IMR-90 (cell line): ENCODE measurements around the gene SMCHD1. TPM values are rescaled to one million over a fixed set of nuclear protein-coding genes. Genes with fewer than 3 reads are reported as not detected.

Experiments
- ATAC-seq: fragments of 200-7000 bp; cut with Tn5 transposase; 2 replicates; pipeline ENCODE4 v1.9.1; 2020; ENCODE audit warnings: low read depth, mild to moderate bottlenecking, moderate library complexity
- Bru-seq: library from RNA; stranded (reverse); fragments of 400-500 nt; gene quantifications from one replicate; lab custom pipeline; 2021; lab: Mats Ljungman, UMichigan
- BruChase-seq, 2 experiments: library from RNA; stranded (reverse); fragments of 400-500 nt; gene quantifications; one replicate each; lab custom pipeline; 2021; lab: Mats Ljungman, UMichigan
- BruUV-seq: library from RNA; stranded (reverse); fragments of 400-500 nt; replicated peaks from 2 replicates; lab custom pipeline; 2021; lab: Mats Ljungman, UMichigan
- CTCF ChIA-PET: fragments of 300-600 bp; formaldehyde crosslinking; extraction: SDS; loops from one replicate; lab custom pipeline; 2021; ENCODE audit warnings: antibody characterized with exemption; lab: Yijun Ruan, JAX
- POLR2A ChIA-PET: fragments of 300-600 bp; sonication (Branson Sonifier 250); formaldehyde crosslinking; loops from one replicate; lab custom pipeline; 2022; ENCODE audit warnings: antibody characterized with exemption; ENCODE audit not compliant: unreplicated experiment; lab: Charles Lee
- DNase-seq: peaks from one replicate; pipeline ENCODE4 v3.0.0; 2013
- H2AFZ ChIP-seq: replicated peaks from 2 replicates; pipeline ENCODE3; 2013; ENCODE audit warnings: low read length, mild to moderate bottlenecking; ENCODE audit not compliant: poor library complexity
- H2AK5ac ChIP-seq: 2 replicates; pipeline ENCODE4 v1.6.1; 2013; ENCODE audit warnings: low read depth, low read length, inconsistent platforms
- H2AK9ac ChIP-seq: replicated peaks from 2 replicates; pipeline ENCODE3; 2013; ENCODE audit warnings: mild to moderate bottlenecking, low read depth, low read length, moderate library complexity; ENCODE audit not compliant: poor library complexity
- H2BK120ac ChIP-seq: 2 replicates; pipeline ENCODE4 v1.6.1; 2013; ENCODE audit warnings: low read depth, low read length, inconsistent platforms
- H2BK15ac ChIP-seq: 3 replicates; pipeline ENCODE4 v1.6.1; 2013; ENCODE audit warnings: low read depth, low read length, inconsistent platforms
- H2BK20ac ChIP-seq: 2 replicates; pipeline ENCODE4 v1.6.1; 2013; ENCODE audit warnings: low read depth, mild to moderate bottlenecking, inconsistent platforms, low read length, moderate library complexity
- H2BK5ac ChIP-seq: 2 replicates; pipeline ENCODE4 v1.6.1; 2013; ENCODE audit warnings: mild to moderate bottlenecking, low read depth, low read length, inconsistent platforms; ENCODE audit not compliant: poor library complexity, severe bottlenecking
- H3K14ac ChIP-seq: replicated peaks from 2 replicates; pipeline ENCODE4 v1.6.1; 2013; ENCODE audit warnings: low read depth, low read length, inconsistent platforms
- H3K18ac ChIP-seq: 2 replicates; pipeline ENCODE4 v1.6.1; 2013; ENCODE audit warnings: low read depth, low read length, control low read depth
- H3K23ac ChIP-seq: 2 replicates; pipeline ENCODE4 v1.6.1; 2013; ENCODE audit warnings: low read depth, low read length, inconsistent platforms
- H3K27ac ChIP-seq: 2 replicates; pipeline ENCODE4 v1.5.1; 2013; ENCODE audit warnings: mild to moderate bottlenecking, control low read depth, low read length; ENCODE audit not compliant: insufficient read depth
- H3K27me3 ChIP-seq: 2 replicates; pipeline ENCODE4 v1.6.1; 2013; ENCODE audit warnings: low read length; ENCODE audit not compliant: control insufficient read depth, insufficient read depth
- H3K36me3 ChIP-seq: 2 replicates; pipeline ENCODE4 v1.6.1; 2013; ENCODE audit warnings: low read length, mixed read lengths; ENCODE audit not compliant: control insufficient read depth, insufficient read depth
- H3K4ac ChIP-seq: 2 replicates; pipeline ENCODE4 v1.6.1; 2013; ENCODE audit warnings: low read depth, low read length, inconsistent platforms
- H3K4me1 ChIP-seq: 2 replicates; pipeline ENCODE4 v1.6.1; 2013; ENCODE audit warnings: low read length, mixed read lengths; ENCODE audit not compliant: control insufficient read depth, insufficient read depth
- H3K4me2 ChIP-seq: 2 replicates; pipeline ENCODE4 v1.6.1; 2013; ENCODE audit warnings: low read depth, mild to moderate bottlenecking, control low read depth, low read length, moderate library complexity
- H3K4me3 ChIP-seq: 2 replicates; pipeline ENCODE4 v1.5.1; 2013; ENCODE audit warnings: low read depth, mild to moderate bottlenecking, control low read depth, low read length, moderate library complexity; ENCODE audit not compliant: insufficient read depth
- H3K56ac ChIP-seq: 2 replicates; pipeline ENCODE4 v1.6.1; 2013; ENCODE audit warnings: low read length, inconsistent platforms; ENCODE audit not compliant: insufficient read depth; ENCODE audit errors: extremely low read depth
- H3K79me1 ChIP-seq, 2 experiments: 2 replicates each; pipeline ENCODE4 v1.6.1; 2013; ENCODE audit warnings: low read length in 2 of 2, inconsistent platforms in 1 of 2, low read depth in 1 of 2
- H3K9ac ChIP-seq: 2 replicates; pipeline ENCODE4 v1.6.1; 2013; ENCODE audit warnings: low read depth, low read length, control low read depth
- H3K9me1 ChIP-seq: 2 replicates; pipeline ENCODE4 v1.6.1; 2013; ENCODE audit warnings: low read length, inconsistent platforms; ENCODE audit not compliant: insufficient read depth
- H3K9me3 ChIP-seq: 2 replicates; pipeline ENCODE4 v1.6.1; 2013; ENCODE audit warnings: low read length; ENCODE audit not compliant: control insufficient read depth, insufficient read depth
- H4K20me1 ChIP-seq: 2 replicates; pipeline ENCODE4 v1.6.1; 2013; ENCODE audit warnings: low read length, inconsistent platforms; ENCODE audit not compliant: insufficient read depth
- H4K5ac ChIP-seq: 2 replicates; pipeline ENCODE4 v1.6.1; 2013; ENCODE audit warnings: mild to moderate bottlenecking, low read depth, low read length, control low read depth
- H4K8ac ChIP-seq, 2 experiments: 2 replicates each; pipeline ENCODE4 v1.6.1; 2013; ENCODE audit warnings: low read depth in 2 of 2, low read length in 2 of 2, control low read depth in 1 of 2, inconsistent platforms in 1 of 2
- H4K91ac ChIP-seq: 2 replicates; pipeline ENCODE4 v1.6.1; 2013; ENCODE audit warnings: low read depth, low read length, inconsistent platforms; ENCODE audit not compliant: insufficient read depth
- BHLHE40 ChIP-seq: fragments of 150-350 bp; IDR thresholded peaks from 2 replicates; pipeline ENCODE4 v1.6.1; 2016; ENCODE audit warnings: mild to moderate bottlenecking, low read depth, low read length
- MAZ ChIP-seq: IDR thresholded peaks from 2 replicates; pipeline ENCODE4 v1.6.1; 2012; ENCODE audit warnings: low read depth, mild to moderate bottlenecking, low read length, improper control_type of control experiment, moderate library complexity, borderline replicate concordance
- MXI1 ChIP-seq: IDR thresholded peaks from 2 replicates; pipeline ENCODE4 v1.6.1; 2012; ENCODE audit warnings: low read depth, mild to moderate bottlenecking, low read length, moderate library complexity, borderline replicate concordance
- POLR2A ChIP-seq: IDR thresholded peaks from 2 replicates; pipeline ENCODE4 v1.6.1; 2012; ENCODE audit warnings: mild to moderate bottlenecking, low read depth, low read length
- RAD21 ChIP-seq: IDR thresholded peaks from 2 replicates; pipeline ENCODE4 v1.6.1; 2012; ENCODE audit warnings: low read length, improper control_type of control experiment
- RCOR1 ChIP-seq: IDR thresholded peaks from 2 replicates; pipeline ENCODE4 v1.6.1; 2012; ENCODE audit warnings: mild to moderate bottlenecking, low read length, improper control_type of control experiment; ENCODE audit not compliant: insufficient replicate concordance
- USF2 ChIP-seq: fragments of 150-350 bp; IDR thresholded peaks from 2 replicates; pipeline ENCODE4 v1.6.1; 2017; ENCODE audit warnings: mild to moderate bottlenecking, antibody characterized with exemption, low read length, low read depth
- WGBS, 2 experiments: methylation state at CpG; one replicate each; pipeline versions ENCODE4 v1.1.5 to v1.1.7; 2013; ENCODE audit warnings: missing lambda C conversion rate in 2 of 2; ENCODE audit not compliant: insufficient read length in 1 of 2; ENCODE audit errors: extremely low coverage in 2 of 2; 5-methylcytosine and 5-hydroxymethylcytosine counted together
- dilution Hi-C: fragments of 300-500 bp; cut with HindIII; formaldehyde crosslinking; loops from one replicate; pipeline ENCODE4 v1.14.3; 2018; ENCODE audit warnings: low sequenced_read_pairs; ENCODE audit not compliant: unreplicated experiment
- in situ Hi-C: fragments of 300-500 bp; cut with MboI; formaldehyde crosslinking; loops from 3 replicates; pipeline ENCODE4 v1.14.3; 2019; ENCODE audit warnings: low sequenced_read_pairs, inconsistent platforms, mixed read lengths
- intact Hi-C: fragments of 100-400 bp; cut with micrococcal nuclease; formaldehyde crosslinking; loops from 2 replicates; pipeline ENCODE4 v1.10.0; 2022
- long read RNA-seq: library from polyadenylated mRNA; unstranded; transcript quantifications from one replicate; pipeline ENCODE4 v2.0.0, GENCODE V29; 2021; ENCODE audit not compliant: unreplicated experiment
- polyA plus RNA-seq, 3 experiments: library from polyadenylated mRNA; depleted of rRNA; stranded (reverse); fragments of >200 nt; gene quantifications; 2 replicates each; pipeline ENCODE4 v1.2.3, GENCODE V29; 2012; ENCODE audit warnings: low replicate concordance in 1 of 3
- total RNA-seq: library from RNA; depleted of rRNA; stranded (reverse); fragments of >200 nt; gene quantifications from 2 replicates; pipeline ENCODE4 v1.2.3, GENCODE V29; 2012; rRNA removed

SMCHD1 gene
- total RNA-seq (47.3 and 78.6 TPM in 2 replicates), polyA plus RNA-seq (2012; rRNA removed) (11.2 and 14.8 TPM in 2 replicates), Bru-seq, nascent RNA (percentile 92 among the genes with signal in this experiment), BruChase-seq, experiment 1, labeled RNA remaining after a 6-hour chase (percentile 83 among the genes with signal in this experiment), BruChase-seq, experiment 2, labeled RNA remaining after a 2-hour chase (percentile 86 among the genes with signal in this experiment)
- 1.3 and 1.6 TPM in 2 replicates for polyA plus RNA-seq (2012; cell fraction: cytosol; rRNA removed)
- 1.9 and 24.9 TPM in 2 replicates for polyA plus RNA-seq (2012; cell fraction: nucleus; rRNA removed; ENCODE audit: low replicate concordance)
- long read RNA-seq, full-length matches to known transcripts, result 3 of 27 reads
- long read RNA-seq, partial matches to known transcripts, result 18 of 27 reads
- long read RNA-seq, other reads (novel, unspliced or antisense), result 6 of 27 reads

GRCh38 chr18:2655178-2655953, at the start of gene SMCHD1:
TSS of gene SMCHD1 (plus strand) at chr18:2655726. CDS start at chr18:2656076, 350 bp downstream.
- peak within 1 kb of the TSS; percentile 86 for H3K14ac ChIP-seq
- TF ChIP-seq BHLHE40 (peak; percentile 74), POLR2A (peak; percentile 87), RCOR1 (no peak), USF2 (peak; percentile 15; the same call in 1 of the 2 replicates), MAZ (peak; percentile 48; the same call in 1 of the 2 replicates), RAD21 (no peak), MXI1 (peak; percentile 89)

More at GRCh38 chr18:2655178-2655953, at the start of gene SMCHD1:
- POLR2A ChIA-PET, result interaction anchor here (0.6 kb wide), 1 partner anchor 9 kb away, joined by 4 read pairs; no protein-coding TSS in a partner anchor
- Histone ChIP-seq H4K5ac (peak within 1 kb of the TSS; percentile 46), H3K4me2 (peak within 1 kb of the TSS; percentile 91), H2BK15ac (peak within 1 kb of the TSS; percentile 71; the same call in 1 of the 3 replicates), H3K9ac (peak within 1 kb of the TSS; percentile 80), H3K36me3 (no peaks in the 10 kb centered on the region), H3K9me1 (peaks cover 3% of the 10 kb centered on the region; the same call in 1 of the 2 replicates), H2BK120ac (peak within 1 kb of the TSS; percentile 83), H3K27me3 (no peaks in the 10 kb centered on the region), H2BK5ac (peak within 1 kb of the TSS; percentile 96), H2AFZ (peak within 1 kb of the TSS; percentile 98), H3K23ac (peak within 1 kb of the TSS; percentile 98), H3K4me1 (peaks cover 6% of the 10 kb centered on the region), H3K56ac (peak within 1 kb of the TSS; percentile 75), H4K91ac (peak within 1 kb of the TSS; percentile 44; the same call in 1 of the 2 replicates), H2AK5ac (peak within 1 kb of the TSS; percentile 90), H2BK20ac (no peak within 1 kb of the TSS), H3K27ac (peak within 1 kb of the TSS; percentile 84), H3K9me3 (no peaks in the 10 kb centered on the region), H3K18ac (peak within 1 kb of the TSS; percentile 31; the same call in 1 of the 2 replicates), H2AK9ac (peak within 1 kb of the TSS; percentile 95), H3K4ac (peak within 1 kb of the TSS; percentile 91), H4K8ac (peak within 1 kb of the TSS; percentile 76 to 85; a peak in 3 of 4 replicates), H4K20me1 (peaks cover 33% of the 10 kb centered on the region), H3K79me1 (peaks cover 0 to 9% of the 10 kb centered on the region in 2 experiments; a peak in 1 of 4 replicates), H3K4me3 (peak within 1 kb of the TSS; percentile 91)
- DNase-seq, result peak; percentile 78
- in situ Hi-C loops (no loop called here), dilution Hi-C loops (no loop called here), intact Hi-C loops (loop anchor here (2.0 to 5.0 kb wide), 3 partner anchors 17 to 112 kb away; no protein-coding TSS in a partner anchor)
- 0% methylated on average over 37 of the region's 100 CpGs; no CpG with 5 or more reads in 1 of the 2 experiments for WGBS, 2 experiments
- no TSS peak for BruUV-seq
- peak; percentile 83 for ATAC-seq
- CTCF ChIA-PET, result interaction anchor here (0.6 kb wide), 2 partner anchors 38 to 81 kb away, joined by 3 read pairs; no protein-coding TSS in a partner anchor
